H1 (cell line): ENCODE results near the gene ZBTB11. TPM values are rescaled to one million over a fixed set of nuclear protein-coding genes. Genes with fewer than 3 reads are reported as not detected.
"Not testable (repeated sequence)": the region's sequence is repeated elsewhere in the genome, so short reads cannot be mapped to it uniquely, and the experiment has no call there.

Source experiments
- CTCF ChIA-PET: fragments of 300-600 bp; sonication (Branson Sonifier 250); formaldehyde crosslinking; loops from one replicate; lab custom pipeline; 2021; ENCODE audit not compliant: partially characterized antibody; lab: Charles Lee
- POLR2A ChIA-PET: fragments of 300-600 bp; sonication (Branson Sonifier 250); formaldehyde crosslinking; loops from one replicate; lab custom pipeline; 2021; ENCODE audit warnings: inconsistent platforms; ENCODE audit not compliant: partially characterized antibody; lab: Charles Lee
- DNase-seq, 2 experiments: peaks; one replicate each; pipeline versions ENCODE4 v3.0.0 to v3.0.0-alpha.2; 2010 to 2022; ENCODE audit warnings: low spot score in 2 of 2, low read depth in 1 of 2, mixed read lengths in 1 of 2
- FAIRE-seq: peaks from 2 replicates; lab custom pipeline; 2011; peaks lifted over from hg19 to GRCh38; lab: Jason Lieb, UNC
- H2AFZ ChIP-seq: 2 replicates; pipeline ENCODE4 v1.8.1; 2012; ENCODE audit warnings: low read length, inconsistent platforms
- H2AK5ac ChIP-seq: 2 replicates; pipeline ENCODE4 v1.6.1; 2013; ENCODE audit warnings: low read depth, low read length
- H2BK120ac ChIP-seq: replicated peaks from 2 replicates; pipeline ENCODE3; 2013; ENCODE audit warnings: low read depth, low read length, inconsistent platforms
- H2BK12ac ChIP-seq: 2 replicates; pipeline ENCODE4 v1.6.1; 2013; ENCODE audit warnings: low read depth, low read length
- H2BK15ac ChIP-seq: 2 replicates; pipeline ENCODE4 v1.6.1; 2013; ENCODE audit warnings: low read length
- H2BK20ac ChIP-seq: 2 replicates; pipeline ENCODE4 v1.6.1; 2013; ENCODE audit warnings: low read length
- H2BK5ac ChIP-seq: 2 replicates; pipeline ENCODE4 v1.6.1; 2013; ENCODE audit warnings: low read depth, low read length
- H3K14ac ChIP-seq: 2 replicates; pipeline ENCODE4 v1.6.1; 2013; ENCODE audit warnings: inconsistent platforms; ENCODE audit not compliant: insufficient read length
- H3K18ac ChIP-seq: 2 replicates; pipeline ENCODE4 v1.6.1; 2013; ENCODE audit warnings: low read length; ENCODE audit errors: extremely low read depth
- H3K23ac ChIP-seq: 2 replicates; pipeline ENCODE4 v1.6.1; 2013; ENCODE audit warnings: inconsistent platforms; ENCODE audit not compliant: insufficient read length
- H3K23me2 ChIP-seq: 2 replicates; pipeline ENCODE4 v1.6.1; 2013; ENCODE audit warnings: low read depth, low read length
- H3K27ac ChIP-seq: 2 replicates; pipeline ENCODE4 v1.6.1; 2011; ENCODE audit warnings: low read depth, low read length, inconsistent platforms
- H3K27me3 ChIP-seq, 4 experiments: replicated peaks in 1 of 4; 1 replicate in 1 of 4; 2 replicates in 3 of 4; pipeline versions ENCODE4 v1.6.1 to v1.8.1; 2011 to 2013; ENCODE audit warnings: low read length in 3 of 4, mild to moderate bottlenecking in 3 of 4, inconsistent platforms in 2 of 4, mixed read lengths in 2 of 4, moderate library complexity in 1 of 4; ENCODE audit not compliant: control insufficient read depth in 3 of 4, insufficient read depth in 3 of 4; ENCODE audit errors: extremely low read depth in 1 of 4
- H3K36me3 ChIP-seq, 4 experiments: 2 replicates each; pipeline versions ENCODE4 v1.6.1 to v1.8.1; 2011 to 2013; ENCODE audit warnings: mild to moderate bottlenecking in 4 of 4, low read length in 3 of 4, moderate library complexity in 2 of 4, control low read depth in 1 of 4, inconsistent platforms in 1 of 4; ENCODE audit not compliant: insufficient read depth in 4 of 4, control insufficient read depth in 2 of 4
- H3K4ac ChIP-seq: replicated peaks from 2 replicates; pipeline ENCODE3; 2013; ENCODE audit warnings: low read length, low read depth, mixed read lengths, inconsistent platforms; ENCODE audit not compliant: insufficient read length
- H3K4me1 ChIP-seq, 4 experiments: replicated peaks in 1 of 4; 1 replicate in 1 of 4; 2 replicates in 3 of 4; pipeline versions ENCODE4 v1.6.1 to v1.8.1; 2011 to 2013; ENCODE audit warnings: low read length in 3 of 4, inconsistent platforms in 2 of 4, mixed read lengths in 1 of 4; ENCODE audit not compliant: insufficient read depth in 4 of 4, control insufficient read depth in 3 of 4
- H3K4me2 ChIP-seq, 2 experiments: 2 replicates each; pipeline versions ENCODE4 v1.6.1 to v1.8.1; 2011 to 2013; ENCODE audit warnings: low read depth in 2 of 2, low read length in 2 of 2, control low read depth in 1 of 2, inconsistent platforms in 1 of 2, mild to moderate bottlenecking in 1 of 2; ENCODE audit not compliant: insufficient read depth in 1 of 2
- H3K4me3 ChIP-seq, 4 experiments: fragments of 200-600, 300-600 bp in 1 of 4; sonication (generic), shearing (Covaris generic), sonication (Bioruptor Twin) in 1 of 4; 2 replicates each; pipeline versions ENCODE4 v1.5.1 to v1.8.1; 2011 to 2016; ENCODE audit warnings: low read length in 4 of 4, low read depth in 3 of 4, control low read depth in 2 of 4, inconsistent platforms in 2 of 4, mild to moderate bottlenecking in 2 of 4, mixed read lengths in 1 of 4, moderate library complexity in 1 of 4; ENCODE audit not compliant: insufficient read depth in 2 of 4; ENCODE audit errors: extremely low read depth in 1 of 4
- H3K56ac ChIP-seq: replicated peaks from 2 replicates; pipeline ENCODE3; 2013; ENCODE audit warnings: low read depth, mild to moderate bottlenecking, mixed read lengths, low read length, inconsistent platforms; ENCODE audit not compliant: insufficient read length
- H3K79me1 ChIP-seq: 2 replicates; pipeline ENCODE4 v1.6.1; 2013; ENCODE audit warnings: low read depth, low read length, control low read depth
- H3K79me2 ChIP-seq, 2 experiments: 2 replicates each; pipeline versions ENCODE4 v1.6.1 to v1.8.1; 2012 to 2013; ENCODE audit warnings: low read length in 2 of 2, mild to moderate bottlenecking in 2 of 2, inconsistent platforms in 1 of 2; ENCODE audit not compliant: insufficient read depth in 2 of 2, control insufficient read depth in 1 of 2
- H3K9ac ChIP-seq, 4 experiments: replicated peaks in 1 of 4; 1 replicate in 1 of 4; 2 replicates in 3 of 4; pipeline versions ENCODE4 v1.6.1 to v1.8.1; 2011 to 2013; ENCODE audit warnings: low read depth in 3 of 4, low read length in 3 of 4, control low read depth in 2 of 4, mild to moderate bottlenecking in 2 of 4, moderate library complexity in 2 of 4, inconsistent platforms in 1 of 4; ENCODE audit errors: extremely low read depth in 1 of 4
- H3K9me3 ChIP-seq, 2 experiments: 2 replicates each; pipeline versions ENCODE4 v1.6.1 to v1.8.1; 2012 to 2013; ENCODE audit warnings: mild to moderate bottlenecking in 2 of 2, moderate library complexity in 2 of 2, control low read depth in 1 of 2, inconsistent platforms in 1 of 2, low read depth in 1 of 2, low read length in 1 of 2, mixed read lengths in 1 of 2; ENCODE audit not compliant: insufficient read depth in 2 of 2
- H4K20me1 ChIP-seq, 2 experiments: replicated peaks in 1 of 2; 2 replicates each; pipeline versions ENCODE3 to v1.8.1; 2011 to 2013; ENCODE audit warnings: inconsistent platforms in 2 of 2, low read length in 2 of 2, mild to moderate bottlenecking in 1 of 2; ENCODE audit not compliant: insufficient read depth in 2 of 2, control insufficient read depth in 1 of 2
- H4K5ac ChIP-seq: 2 replicates; pipeline ENCODE4 v1.6.1; 2013; ENCODE audit warnings: low read length, low read depth, mixed read lengths, inconsistent platforms; ENCODE audit not compliant: insufficient read length
- H4K8ac ChIP-seq: 2 replicates; pipeline ENCODE4 v1.8.0; 2013; ENCODE audit warnings: mild to moderate bottlenecking, moderate library complexity, low read length, inconsistent platforms; ENCODE audit not compliant: insufficient read depth; ENCODE audit errors: extremely low read depth
- H4K91ac ChIP-seq: replicated peaks from 2 replicates; pipeline ENCODE3; 2013; ENCODE audit warnings: low read length, mixed read lengths, inconsistent platforms; ENCODE audit not compliant: insufficient read length
- WGBS, 2 experiments: shearing (Covaris generic) in 1 of 2; methylation state at CpG; one replicate each; pipeline versions ENCODE4 v1.1.6 to v1.1.7; 2013 to 2015; ENCODE audit warnings: low lambda C conversion rate in 2 of 2, mixed read lengths in 2 of 2, inconsistent platforms in 1 of 2, low coverage in 1 of 2, missing lambda C conversion rate in 1 of 2; ENCODE audit not compliant: insufficient replicate concordance in 2 of 2, insufficient coverage in 1 of 2, insufficient read length in 1 of 2; ENCODE audit errors: extremely low coverage in 1 of 2, missing lambda C conversion rate in 1 of 2; 5-methylcytosine and 5-hydroxymethylcytosine counted together
- polyA plus RNA-seq, 7 experiments: library from polyadenylated mRNA; depleted of rRNA in 3 of 7; stranded (reverse) in 5 of 7; unstranded in 2 of 7; fragments of >200 nt in 5 of 7; fragments of 200-250 nt in 2 of 7; gene quantifications; 1 replicate in 5 of 7; 2 replicates in 1 of 7; 4 replicates in 1 of 7; pipeline versions ENCODE4 v1.2.1 to v1.2.3, GENCODE V29; 2011 to 2013; ENCODE audit warnings: missing spikeins in 2 of 7, mixed read lengths in 2 of 7
- total RNA-seq: library from RNA; stranded (reverse); fragmentation: NEBNext Ultra II Directional; extraction: Animal tissue kit (Norgen Biotek cat#: 25700); gene quantifications from 2 replicates; pipeline ENCODE4 v1.2.1, GENCODE V29; 2021

ZBTB11 gene
- total and polyA plus RNA-seq, 2 of the 8 experiments (the other 6 are each of a cell fraction or from before 2014, with no cell fraction given), result 3.0 to 14.0 TPM

- H3K36me3 ChIP-seq, H4K20me1 ChIP-seq, H2BK5ac ChIP-seq, H2BK120ac ChIP-seq, H3K27ac ChIP-seq, H3K79me1 ChIP-seq, H3K9ac ChIP-seq, H3K18ac ChIP-seq, H3K79me2 ChIP-seq, H4K5ac ChIP-seq, H3K4me2 ChIP-seq, H3K23me2 ChIP-seq, H3K56ac ChIP-seq, H4K8ac ChIP-seq, H3K4me1 ChIP-seq, H2BK15ac ChIP-seq, H3K9me3 ChIP-seq, H2BK20ac ChIP-seq, H2AFZ ChIP-seq, H2AK5ac ChIP-seq, H3K27me3 ChIP-seq, DNase-seq, H3K4ac ChIP-seq, H2BK12ac ChIP-seq, H3K14ac ChIP-seq, H4K91ac ChIP-seq, H3K23ac ChIP-seq, H3K4me3 ChIP-seq, FAIRE-seq: not testable (repeated sequence)
- WGBS, 2 experiments, result 92% methylated on average over 4 of the region's 4 CpGs; no CpG with 5 or more reads in 1 of the 2 experiments
- ChIA-PET POLR2A (interaction anchor here (0.6 to 1.2 kb wide), 2 partner anchors 10 to 14 kb away, joined by 3 read pairs; no protein-coding TSS in a partner anchor), CTCF (interaction anchor here (1.2 to 2.4 kb wide), 4 partner anchors 11 to 89 kb away, joined by 3 to 9 read pairs (median 6); partner anchors contain the start of gene ZBTB11)
These were observed 17.9 kb upstream of the ZBTB11 start for GRCh38 chr3:101694836-101695235.
